Breast epithelium (tissue), 3 donors: ENCODE measurements around the gene SLC6A7.

Experiments
- CTCF ChIP-seq, 3 donors: fragments of 450-650 bp; IDR thresholded peaks; one replicate each; pipeline ENCODE4 v1.5.1; 2016 to 2017; ENCODE audit warnings: antibody characterized with exemption in 3 of 3, mild to moderate bottlenecking in 3 of 3, moderate library complexity in 3 of 3
- POLR2A ChIP-seq: fragments of 450-650 bp; IDR thresholded peaks from one replicate; pipeline ENCODE4 v1.6.1; 2016; ENCODE audit warnings: antibody characterized with exemption, mild to moderate bottlenecking, moderate library complexity

- TF ChIP-seq CTCF (IDR thresholded peaks at IDR 0.05) (no peak), POLR2A (no peak)
These were observed 7.1 kb upstream of the SLC6A7 start for GRCh38 chr5:150182774-150183173.
